Measurements from ENCODE around the gene C19orf25.
A peak's percentile ranks its signal among the peaks of the same experiment; 100 is the strongest.

The C19orf25 gene

DNA sequence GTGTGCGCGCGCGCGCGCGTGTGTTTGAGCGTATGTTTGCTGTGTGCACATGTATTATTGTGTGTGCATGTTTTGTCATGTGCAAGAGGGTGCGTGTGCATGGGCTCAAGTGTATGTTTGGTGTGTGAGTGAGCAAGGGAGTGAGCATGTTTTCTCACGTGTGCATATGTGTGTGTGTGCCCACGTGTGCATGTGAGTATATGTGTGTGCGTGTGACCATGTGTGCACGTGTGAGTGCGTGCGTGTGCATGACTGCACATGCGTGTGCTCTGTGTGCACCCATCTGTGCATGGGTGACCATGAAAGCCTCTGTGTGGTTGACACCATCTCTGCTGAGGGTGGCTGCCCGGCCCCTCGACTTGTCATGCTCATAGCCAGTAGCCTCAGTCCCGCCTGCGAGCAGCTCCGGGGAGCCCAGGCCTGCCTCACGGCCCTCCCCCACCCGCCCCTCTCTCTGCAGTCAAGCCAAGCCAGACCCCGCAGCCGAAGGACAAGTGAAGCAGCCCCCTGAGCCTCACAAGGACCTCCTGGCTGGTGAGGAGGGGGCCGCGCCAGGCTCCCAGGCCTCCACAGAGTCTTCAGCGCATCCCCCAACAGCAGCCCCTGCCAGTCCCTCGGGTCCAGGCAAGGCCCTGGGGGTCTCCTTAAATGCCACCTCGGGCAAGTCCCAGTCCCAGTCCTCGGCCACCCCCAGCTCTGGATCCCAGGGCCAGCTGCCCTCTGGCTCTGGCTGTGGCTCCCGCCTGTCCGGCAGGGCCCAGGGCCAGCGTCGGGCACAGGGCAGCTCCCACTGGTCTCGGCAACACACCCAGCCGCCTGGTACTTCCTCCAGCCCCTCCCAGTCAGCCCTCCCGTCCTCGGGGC lies 17.9 kb upstream of the C19orf25 start:
- no peak for DNase-seq (ENCODE audit: low read depth)

DNA sequence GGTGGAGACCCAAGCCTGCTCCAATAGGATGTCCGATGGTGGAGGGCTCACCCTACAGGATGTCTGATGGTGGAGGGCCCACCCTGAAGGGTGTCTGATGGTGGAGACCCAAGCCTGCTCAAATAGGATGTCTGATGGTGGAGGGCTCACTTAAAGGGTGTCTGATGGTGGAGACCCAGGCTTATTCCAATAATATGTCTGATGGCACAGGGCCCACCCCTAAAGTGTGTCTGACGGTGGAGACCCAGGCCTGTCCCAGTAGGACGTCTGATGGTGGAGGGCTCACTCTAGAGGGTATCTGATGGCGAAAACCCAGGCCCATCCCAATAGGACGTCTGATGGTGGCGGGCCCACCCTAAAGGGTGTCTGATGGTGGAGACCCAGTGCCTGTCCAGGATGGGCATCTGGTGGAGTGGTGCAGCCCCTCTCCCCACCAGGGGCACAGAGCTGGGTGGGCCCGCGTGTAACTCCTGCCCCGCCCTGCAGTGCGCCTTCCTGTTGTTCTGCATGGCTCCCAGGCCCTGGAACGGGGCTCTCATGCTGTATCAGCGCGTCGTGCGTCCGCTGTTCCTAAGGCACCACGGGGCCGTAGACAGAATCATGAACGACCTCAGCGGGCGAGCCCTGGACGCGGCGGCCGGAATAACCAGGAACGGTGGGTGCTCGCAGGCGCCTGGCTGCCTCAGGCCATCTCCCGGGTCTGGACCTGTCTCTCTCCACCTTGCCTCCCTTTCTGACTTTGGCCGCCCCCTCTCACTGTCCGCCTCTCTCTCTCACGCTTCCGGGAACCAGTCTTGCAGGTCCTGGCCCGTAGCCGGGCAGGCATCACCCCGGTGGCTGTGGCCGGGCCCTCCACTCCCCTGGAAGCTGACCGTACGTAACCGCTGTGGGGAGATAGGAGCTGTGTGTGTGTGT lies 17.0 kb upstream of the C19orf25 start:
- DNase-seq (ENCODE audit: low read depth), result no peak

DNA sequence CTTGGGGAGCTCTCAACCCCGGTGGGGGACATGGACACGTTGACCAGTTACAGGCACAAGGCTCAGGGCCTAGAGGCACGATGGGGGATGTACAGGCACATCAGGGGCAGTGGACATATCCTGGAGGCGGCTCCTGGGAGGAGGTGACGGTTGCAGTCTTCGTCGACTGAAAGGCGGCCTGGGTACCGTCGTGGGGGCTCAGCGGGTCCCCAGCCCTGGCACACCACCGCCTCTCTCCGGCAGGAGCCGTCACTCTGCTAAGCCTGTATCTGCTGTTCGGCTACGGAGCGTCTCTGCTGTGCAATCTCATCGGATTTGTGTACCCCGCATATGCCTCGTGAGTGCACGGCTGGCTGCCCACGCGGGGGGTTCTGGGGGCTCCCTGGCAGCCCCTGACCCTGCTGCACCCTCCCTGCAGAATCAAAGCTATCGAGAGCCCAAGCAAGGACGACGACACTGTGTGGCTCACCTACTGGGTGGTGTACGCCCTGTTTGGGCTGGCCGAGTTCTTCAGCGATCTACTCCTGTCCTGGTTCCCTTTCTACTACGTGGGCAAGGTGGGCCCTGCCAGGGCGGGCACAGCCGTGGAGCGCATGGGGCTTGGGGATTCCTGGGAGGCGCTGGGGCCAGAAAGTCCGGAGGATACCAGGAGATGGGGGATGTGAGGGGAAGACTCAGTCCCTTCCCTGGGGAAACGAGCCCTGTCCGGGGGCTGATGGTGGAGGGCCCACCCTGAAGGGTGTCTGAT lies 16.2 kb upstream of the C19orf25 start:
- no peak for DNase-seq (ENCODE audit: low read depth)

DNA sequence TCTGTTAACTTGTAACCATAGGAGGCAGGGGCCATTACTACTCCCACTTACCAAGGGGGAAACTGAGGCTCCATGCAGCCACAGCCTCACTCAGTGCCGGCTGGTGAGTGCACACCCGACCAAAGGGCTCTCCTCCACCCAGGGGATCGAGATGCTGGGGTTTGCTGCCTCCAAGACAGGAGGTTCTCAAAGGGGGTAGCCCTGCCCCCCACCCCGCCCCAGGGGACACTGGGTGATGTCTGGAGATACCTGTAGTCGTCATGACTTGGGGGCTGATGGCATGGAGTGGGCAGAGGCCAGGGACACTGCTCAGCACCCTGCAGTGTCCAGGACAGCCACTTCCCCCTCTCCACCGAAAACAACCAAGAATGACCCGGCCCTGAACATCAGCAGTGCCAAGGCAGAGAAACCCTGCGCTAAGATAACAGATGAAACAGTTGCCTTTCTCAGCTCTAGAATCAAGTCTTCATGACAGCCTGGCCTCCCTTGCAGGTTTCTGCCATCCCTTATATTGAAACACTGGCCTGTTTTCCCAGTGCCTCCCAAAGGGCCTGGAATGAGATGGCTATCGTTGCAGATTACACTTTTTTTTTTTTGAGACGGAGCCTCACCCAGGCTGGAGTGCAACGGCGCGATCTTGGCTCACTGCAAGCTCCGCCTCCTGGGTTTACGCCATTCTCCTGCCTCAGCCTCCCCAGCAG lies 15.2 kb upstream of the C19orf25 start:
- no peak for DNase-seq (ENCODE audit: low read depth)

DNA sequence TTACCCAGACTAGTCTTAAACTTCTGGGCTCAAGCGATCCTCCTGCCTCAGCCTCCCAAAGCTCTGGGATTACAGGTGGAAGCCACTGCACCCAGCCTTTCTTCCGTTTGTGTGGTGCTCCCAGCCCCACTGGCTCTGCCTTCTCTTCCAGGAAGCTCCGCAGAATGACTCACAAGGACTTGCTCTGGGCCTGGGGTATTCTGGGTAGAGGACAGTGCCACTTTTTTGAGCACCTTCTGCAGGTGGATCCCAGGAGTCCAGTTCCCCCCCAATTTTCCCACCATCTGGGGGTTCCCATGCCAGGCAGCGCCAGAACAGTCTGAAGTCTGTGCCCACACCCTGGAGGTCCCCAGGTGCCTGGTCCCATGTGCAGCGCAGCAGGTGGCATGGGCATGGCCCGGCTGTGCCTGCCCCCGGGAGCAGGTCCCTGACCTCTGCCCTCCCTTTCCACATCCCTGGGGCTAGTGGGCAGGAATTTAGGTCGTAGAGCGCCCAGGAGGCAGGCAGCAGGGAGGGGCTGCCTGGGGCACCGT lies 13.5 kb upstream of the C19orf25 start:
- DNase-seq (ENCODE audit: low read depth), result no peak

GRCh38 chr19:1491849-1492170 lies 12.8 kb upstream of the C19orf25 start:
- no peak for DNase-seq (ENCODE audit: low read depth)

GRCh38 chr19:1491114-1491848 lies 12.3 kb upstream of the C19orf25 start, which contains the start of gene REEP6:
REEP6 (plus strand) TSS chr19:1491181; CDS start chr19:1491270, 89 bp downstream.
- no peak for DNase-seq (ENCODE audit: low read depth)

DNA sequence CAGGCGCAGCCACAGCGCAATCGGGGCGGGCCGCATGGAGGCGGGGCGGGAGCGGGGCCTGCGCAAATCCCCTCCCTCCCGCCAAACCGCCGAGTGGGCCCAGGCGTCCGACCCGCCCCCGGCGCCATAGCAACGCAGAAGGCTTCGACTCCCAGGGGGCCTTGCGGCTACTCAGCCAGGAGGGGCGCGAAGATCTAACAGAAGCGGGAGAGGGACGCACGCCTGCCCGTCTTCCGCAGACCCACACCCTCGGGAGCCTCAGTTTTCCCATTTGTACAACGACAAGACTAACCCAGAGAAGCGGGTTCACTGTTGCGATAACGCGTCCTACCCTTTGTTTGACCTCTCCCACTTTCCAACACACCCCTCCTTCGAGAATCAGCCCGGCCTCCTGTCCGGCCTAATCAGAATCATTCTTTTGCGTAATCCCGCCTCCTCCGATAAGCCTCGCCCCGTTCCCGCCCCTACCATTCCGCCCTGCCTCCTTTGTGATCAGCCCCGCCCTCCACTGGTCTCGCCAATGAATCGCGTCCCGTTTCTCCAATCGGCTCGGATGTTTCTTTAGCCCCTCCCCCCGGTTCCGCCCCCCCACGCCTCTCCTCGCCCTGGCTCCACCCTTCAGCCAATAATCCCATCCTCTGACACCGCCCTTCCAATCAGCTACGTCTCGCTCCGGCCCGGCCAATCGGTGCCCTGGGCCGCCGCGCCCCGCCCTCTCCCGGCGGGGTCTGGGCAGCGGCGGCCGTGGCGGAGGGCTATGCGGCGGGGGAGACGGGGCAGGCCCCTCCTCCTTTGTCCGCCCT lies 11.5 kb upstream of the C19orf25 start, which contains the start of gene PCSK4:
TSS of gene PCSK4 (minus strand) at position 40 of the 803 bp plus-strand sequence. CDS start at position 36, 4 bp downstream.
- DNase-seq (ENCODE audit: low read depth), result peak; percentile 92

GRCh38 chr19:1489463-1490310 lies 10.7 kb upstream of the C19orf25 start:
- DNase-seq (ENCODE audit: low read depth), result no peak

DNA sequence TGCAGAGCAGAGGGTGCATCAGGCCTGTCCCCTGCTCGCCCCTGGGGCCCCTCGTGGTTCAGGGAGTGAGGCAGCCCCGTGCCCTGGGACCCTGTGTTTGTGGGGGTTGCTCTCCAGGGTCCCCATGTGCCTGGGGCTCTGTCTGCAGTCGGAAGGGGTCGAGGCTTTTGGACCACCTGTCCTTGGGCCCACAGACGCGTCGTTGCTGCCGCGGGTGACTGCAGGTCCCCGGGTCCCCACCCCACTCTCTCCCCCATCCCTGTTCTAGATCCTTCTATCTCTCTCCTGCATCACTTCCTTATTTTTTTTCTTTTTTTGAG lies 9.2 kb upstream of the C19orf25 start:
- DNase-seq (ENCODE audit: low read depth), result no peak

DNA sequence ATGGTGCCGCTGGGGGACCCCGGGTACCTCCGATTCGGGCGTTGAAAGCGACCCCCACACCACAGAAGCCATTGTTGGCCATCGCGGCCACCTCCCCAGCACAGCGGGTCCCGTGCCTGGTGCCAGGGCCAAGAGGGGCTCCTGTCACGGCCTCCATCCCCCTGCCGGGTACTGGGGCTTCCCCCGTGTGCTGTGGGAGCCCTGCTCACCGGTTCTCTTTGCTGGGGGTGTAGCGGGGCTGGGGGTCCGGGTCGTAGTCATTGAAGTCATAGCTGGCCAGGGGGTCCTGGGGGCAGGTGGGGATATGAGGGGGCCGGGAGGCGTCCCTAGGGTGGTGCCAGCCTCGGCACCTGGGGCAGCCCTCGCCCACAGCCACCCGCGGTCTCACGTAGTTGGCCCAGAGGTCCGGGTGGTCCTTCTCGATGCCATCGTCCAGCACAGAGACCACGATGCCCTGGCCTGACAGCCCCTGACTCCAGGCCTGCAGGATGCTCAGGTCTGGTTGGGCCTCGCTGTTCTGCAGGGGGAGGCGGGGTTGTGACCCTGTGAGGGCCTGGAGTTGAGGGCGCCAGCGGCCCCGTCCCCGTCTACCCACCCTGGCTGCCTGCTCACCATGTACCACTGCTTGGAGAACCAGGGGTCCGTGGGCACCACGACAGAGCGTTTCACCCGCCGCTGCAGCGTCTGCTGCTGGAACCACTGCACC lies 8.7 kb upstream of the C19orf25 start:
- no peak for DNase-seq (ENCODE audit: low read depth)

- DNase-seq (ENCODE audit: low read depth), result no peak
These were observed 7.9 kb upstream of the C19orf25 start for GRCh38 chr19:1486720-1487575.

- no peak for DNase-seq (ENCODE audit: low read depth)
These were observed 5.0 kb upstream of the C19orf25 start for GRCh38 chr19:1483979-1484428.

DNA sequence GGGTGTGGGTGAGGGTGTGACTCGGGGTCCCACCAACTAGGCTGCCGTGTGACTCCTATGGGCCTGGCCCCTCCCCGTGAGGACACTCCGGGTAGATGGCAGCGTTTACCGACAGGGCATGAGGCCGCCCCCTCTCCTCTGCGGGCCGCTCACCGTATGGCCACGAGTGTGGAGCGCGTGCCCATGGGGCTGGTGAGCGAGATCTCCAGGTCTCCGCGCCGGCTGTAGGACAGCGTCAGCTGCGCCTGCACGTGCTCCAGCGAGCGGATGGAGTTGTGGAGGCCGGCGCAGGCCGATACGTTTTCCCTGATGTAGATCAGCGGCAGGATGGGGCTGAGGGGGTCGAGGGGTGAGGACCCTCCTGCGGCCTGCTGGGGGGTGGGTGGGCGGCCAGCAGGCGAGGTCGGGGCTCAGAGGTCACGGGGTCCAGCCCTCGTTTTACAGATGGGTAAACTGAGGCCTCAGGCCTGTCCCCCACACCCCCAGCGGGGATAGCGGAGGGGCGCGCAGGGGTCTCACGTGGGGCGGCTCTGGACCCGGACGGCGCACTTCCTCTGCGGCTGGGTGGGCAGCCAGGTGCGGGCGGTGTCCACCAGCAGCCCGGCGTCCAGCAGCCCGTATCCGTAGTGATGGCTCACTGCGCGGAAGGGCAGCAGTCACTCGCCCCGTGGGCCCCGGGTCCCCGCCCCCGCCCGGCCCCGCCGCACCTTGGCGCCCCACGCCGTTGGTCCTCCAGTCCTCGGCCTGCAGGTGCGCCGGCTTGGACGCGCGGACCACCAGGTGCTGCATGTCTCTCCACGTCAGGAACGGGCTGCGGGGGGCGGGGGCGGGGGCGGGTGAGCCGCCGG lies 4.3 kb upstream of the C19orf25 start:
- no peak for DNase-seq (ENCODE audit: low read depth)

GRCh38 chr19:1482361-1483130 lies 3.5 kb upstream of the C19orf25 start:
- DNase-seq (ENCODE audit: low read depth), result no peak
